ENCODE data around the gene CPNE2.

CPNE2 gene

GRCh38 chr16:57130950-57131321, 38.6 kb downstream of the CPNE2 start:
- CTCF ChIA-PET = no interaction called here
- POLR2A ChIA-PET = no interaction called here
- no peak for DNase-seq (ENCODE audit: extremely low spot score)
- TF ChIP-seq CTCF (IDR thresholded peaks at IDR 0.05; ENCODE audit: control extremely low read depth, extremely low read depth, low read depth, missing control alignments) = no peak

GRCh38 chr16:57131351-57131970, 39.1 kb downstream of the CPNE2 start:
- ChIA-PET POLR2A (no interaction called here), CTCF (no interaction called here)
- TF ChIP-seq CTCF (IDR thresholded peaks at IDR 0.05; ENCODE audit: control extremely low read depth, extremely low read depth, low read depth, missing control alignments) = no peak
- DNase-seq (ENCODE audit: extremely low spot score) = no peak

- no peak for TF ChIP-seq CTCF (IDR thresholded peaks at IDR 0.05; ENCODE audit: control extremely low read depth, extremely low read depth, low read depth, missing control alignments)
- CTCF ChIA-PET = no interaction called here
- no peak for DNase-seq (ENCODE audit: extremely low spot score)
- POLR2A ChIA-PET = no interaction called here
Observed at GRCh38 chr16:57132470-57132869, 40.1 kb downstream of the CPNE2 start.

- no peak for DNase-seq (ENCODE audit: extremely low spot score)
- CTCF ChIA-PET = interaction anchor here (0.8 to 3.6 kb wide), 4 partner anchors 12 to 284 kb away, joined by 3 to 14 read pairs (median 4); partner anchors contain the start of gene CPNE2
- no peak for TF ChIP-seq CTCF (IDR thresholded peaks at IDR 0.05; ENCODE audit: control extremely low read depth, extremely low read depth, low read depth, missing control alignments)
- POLR2A ChIA-PET = no interaction called here
Observed at GRCh38 chr16:57133031-57133430, 40.6 kb downstream of the CPNE2 start.

GRCh38 chr16:57133886-57134285, 41.5 kb downstream of the CPNE2 start:
- ChIA-PET CTCF (interaction anchor here (0.8 to 3.9 kb wide), 8 partner anchors 7 to 283 kb away, joined by 3 to 14 read pairs (median 6); partner anchors contain the start of gene CPNE2), POLR2A (no interaction called here)
- no peak for DNase-seq (ENCODE audit: extremely low spot score)
- no peak for TF ChIP-seq CTCF (IDR thresholded peaks at IDR 0.05; ENCODE audit: control extremely low read depth, extremely low read depth, low read depth, missing control alignments)

- ChIA-PET CTCF (interaction anchor here (0.8 to 3.9 kb wide), 7 partner anchors 8 to 42 kb away, joined by 3 to 14 read pairs (median 6); partner anchors contain the start of gene CPNE2), POLR2A (no interaction called here)
- DNase-seq (ENCODE audit: extremely low spot score) = no peak
- TF ChIP-seq CTCF (IDR thresholded peaks at IDR 0.05; ENCODE audit: control extremely low read depth, extremely low read depth, low read depth, missing control alignments) = no peak
Observed at GRCh38 chr16:57134982-57135381, 42.6 kb downstream of the CPNE2 start.

Measured in GM10248 (cell line).